Measurements from ENCODE around the gene ZNF32.
A peak's percentile ranks its signal among the peaks of the same experiment; 100 is the strongest.
"Not testable (repeated sequence)": the region's sequence is repeated elsewhere in the genome, so short reads cannot be mapped to it uniquely, and the experiment has no call there.

ZNF32 gene

DNA sequence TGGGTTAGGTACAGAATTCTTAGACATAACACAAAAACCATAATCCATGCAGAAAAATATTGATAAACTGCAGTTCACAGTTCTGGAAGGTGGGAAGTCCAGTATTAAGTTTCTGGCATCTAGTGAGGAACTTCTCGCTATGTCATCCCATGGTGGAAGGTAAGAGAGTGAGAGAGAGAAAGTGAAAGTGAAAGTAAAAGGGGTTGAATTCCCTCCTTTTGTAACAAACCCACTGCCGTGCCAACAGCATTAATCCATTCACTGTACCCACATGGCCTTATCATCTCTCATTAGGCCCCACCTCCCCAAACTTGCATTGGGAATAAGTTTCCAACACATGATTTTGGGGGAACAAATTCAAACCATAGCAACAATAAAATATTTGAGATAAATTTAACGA lies 25.3 kb downstream of the ZNF32 start:
- ATAC-seq, result peak; percentile 64 to 76

DNA sequence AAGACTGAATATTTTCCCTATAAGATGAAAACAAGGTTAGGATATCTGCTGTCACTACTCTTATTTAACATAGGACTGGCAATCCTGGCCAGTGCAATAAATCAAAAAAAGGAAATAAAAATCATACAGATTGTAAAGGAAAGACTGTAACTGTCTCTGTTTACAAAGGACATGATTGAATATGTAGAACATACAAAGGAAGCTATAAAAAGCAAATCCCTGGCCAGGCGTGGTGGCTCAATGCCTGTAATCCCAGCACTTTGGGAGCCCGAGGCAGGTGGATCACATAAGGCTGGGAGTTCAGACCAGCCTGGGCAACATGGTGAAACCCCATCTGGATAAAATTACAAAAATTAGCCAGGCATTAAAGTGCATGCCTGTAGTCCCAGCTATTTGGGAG lies 26.6 kb downstream of the ZNF32 start:
- ATAC-seq, result no peak

DNA sequence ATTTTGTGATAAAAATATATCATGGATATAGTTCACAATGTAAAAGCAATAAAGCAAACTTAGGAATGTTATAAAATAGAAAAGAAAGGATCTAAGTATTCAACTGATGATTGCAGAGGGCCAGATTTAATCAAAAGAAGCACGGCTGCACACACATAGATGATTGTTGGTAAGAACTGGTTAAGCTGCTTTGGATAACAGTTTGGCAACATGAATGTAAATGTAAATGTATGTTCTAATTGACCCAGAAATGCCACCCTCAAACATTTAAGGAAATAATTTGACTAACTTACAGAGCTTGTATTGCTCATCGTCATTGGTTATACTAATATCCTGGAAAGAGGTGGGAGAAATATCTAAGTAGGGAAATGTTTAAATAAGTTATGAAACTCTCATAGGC lies 29.3 kb downstream of the ZNF32 start:
- no peak for ATAC-seq

DNA sequence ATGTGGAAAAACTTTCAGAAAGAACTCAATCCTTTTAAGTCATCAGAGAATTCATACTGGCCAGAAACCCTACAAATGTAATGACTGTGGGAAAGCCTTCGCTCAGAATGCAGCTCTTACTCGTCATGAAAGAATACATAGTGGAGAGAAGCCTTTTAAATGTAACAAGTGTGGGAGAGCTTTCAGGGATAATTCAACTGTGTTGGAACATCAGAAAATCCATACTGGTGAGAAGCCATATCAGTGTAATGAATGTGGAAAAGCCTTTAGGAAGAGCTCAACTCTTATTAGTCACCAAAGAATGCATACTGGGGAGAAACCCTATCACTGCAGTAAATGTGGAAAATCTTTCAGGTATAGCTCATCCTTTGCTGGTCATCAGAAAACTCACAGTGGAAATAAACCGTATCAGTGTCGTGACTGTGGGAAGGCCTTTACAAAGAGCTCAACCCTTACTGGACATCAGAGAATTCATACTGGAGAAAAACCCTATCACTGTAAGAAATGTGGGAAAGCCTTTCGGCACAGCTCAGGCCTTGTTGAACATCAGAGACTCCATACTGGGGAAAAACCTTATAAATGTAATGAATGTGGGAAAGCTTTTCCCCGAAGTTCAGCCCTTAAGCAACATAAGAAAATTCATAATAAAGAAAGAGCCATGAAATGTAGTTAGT lies 31.8 kb downstream of the ZNF32 start:
- no peak for ATAC-seq

DNA sequence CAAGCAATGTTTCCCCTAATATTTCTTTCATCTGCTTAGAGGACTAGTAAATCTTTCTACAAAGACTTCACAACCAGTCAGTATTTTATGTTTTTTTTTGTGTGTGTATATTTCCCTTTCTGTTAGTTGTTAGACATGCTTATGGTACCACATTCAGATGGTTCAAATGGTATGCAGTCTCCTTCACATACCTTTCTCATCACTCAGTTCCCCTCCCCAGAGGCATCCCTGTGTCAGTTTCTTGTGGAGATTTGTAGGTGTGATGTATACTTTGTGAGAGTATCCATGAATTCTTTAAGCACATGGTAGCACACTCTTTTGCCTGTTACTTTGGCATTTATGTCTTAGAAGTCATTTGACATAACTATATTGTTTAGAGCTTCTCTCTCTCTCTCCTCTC lies 38.0 kb downstream of the ZNF32 start:
- no peak for ATAC-seq

DNA sequence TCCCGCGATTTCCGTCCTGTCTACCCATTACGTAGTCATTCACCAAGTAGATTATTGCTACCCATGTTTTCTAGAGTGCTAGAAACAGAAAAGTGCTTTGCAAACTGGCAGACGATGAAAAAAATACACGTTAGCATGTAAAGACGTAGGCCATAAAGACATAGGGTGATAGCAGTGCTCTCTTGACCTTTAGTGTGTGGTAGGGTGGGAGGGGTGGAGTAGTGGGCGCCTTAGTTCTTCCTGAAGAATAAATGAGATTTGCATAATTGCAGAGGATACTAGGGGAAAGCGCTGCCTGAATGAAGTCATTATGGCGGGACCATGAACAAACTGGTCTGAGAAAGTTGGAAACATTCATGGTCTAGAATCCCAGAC lies 41.5 kb downstream of the ZNF32 start:
- no peak for ATAC-seq

DNA sequence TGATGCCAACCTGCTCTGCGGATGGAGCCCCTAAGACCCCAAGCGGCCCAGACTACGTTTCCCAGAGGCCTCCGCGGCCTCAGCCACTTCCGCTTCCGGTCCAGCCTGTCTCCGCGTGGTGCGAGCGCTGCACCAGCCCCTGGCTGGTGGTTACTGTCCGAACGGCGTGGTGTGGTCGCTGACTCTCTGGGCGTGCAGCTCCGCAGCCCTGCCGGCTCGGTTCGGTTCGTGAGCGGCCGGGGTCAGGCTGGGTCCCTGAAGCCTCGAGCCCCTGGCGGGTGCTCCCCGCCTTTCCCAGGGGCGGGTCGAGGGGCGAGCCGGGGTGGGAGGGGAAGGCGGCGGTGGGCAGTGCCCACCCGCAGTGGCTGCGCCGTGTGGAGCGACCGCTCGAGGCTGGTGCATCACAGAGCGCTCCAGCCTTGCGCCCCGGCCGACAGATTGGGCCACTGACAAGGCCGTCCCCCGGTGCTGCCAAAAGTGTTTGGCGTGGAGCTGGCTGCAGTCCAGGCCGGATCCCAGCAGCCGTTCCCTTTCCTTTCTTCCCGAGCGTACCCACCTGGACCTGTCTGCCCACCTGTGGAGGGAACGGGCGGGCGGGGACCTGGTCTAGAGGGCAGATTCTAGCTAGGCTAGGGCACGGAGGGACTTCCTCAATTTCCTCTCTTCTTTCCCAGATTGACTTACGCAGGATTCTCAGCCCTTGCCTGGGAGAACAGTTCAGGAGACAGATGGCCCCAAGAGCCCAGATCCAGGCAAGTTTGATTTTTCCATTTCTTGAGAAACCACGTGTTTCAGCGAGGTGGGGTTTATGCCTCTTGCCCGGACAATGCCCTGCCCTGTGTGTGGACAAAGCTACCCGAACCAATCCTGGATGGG lies 42.1 kb downstream of the ZNF32 start, which contains the start of gene ZNF485:
Gene ZNF485 (plus strand): TSS at position 116 of the 876 bp plus-strand sequence. CDS start 613 bp downstream, at position 729.
- peak; percentile 92 to 93 for ATAC-seq

DNA sequence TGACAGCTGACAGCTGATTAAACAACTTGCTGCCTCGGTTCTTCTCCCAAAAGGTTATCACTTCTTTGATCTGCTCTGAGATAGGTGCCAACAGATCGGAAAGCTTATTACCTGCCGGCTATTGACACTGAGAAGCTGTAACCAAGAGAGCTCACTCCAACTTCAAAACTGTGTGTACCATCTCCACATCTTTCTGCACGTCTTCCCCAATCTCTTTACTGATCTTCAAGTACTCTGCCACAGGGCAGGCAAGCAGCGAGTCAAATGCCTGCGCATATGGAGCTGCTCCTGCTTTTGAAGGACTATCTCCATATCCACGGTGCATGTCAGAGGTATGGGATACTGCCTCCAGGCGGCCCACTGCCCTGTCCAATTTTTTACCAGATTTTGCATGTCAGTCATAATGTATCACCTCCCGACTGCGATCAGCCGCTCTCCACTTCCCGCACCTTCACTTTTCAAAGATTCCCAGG lies 42.8 kb downstream of the ZNF32 start:
- no peak for ATAC-seq

DNA sequence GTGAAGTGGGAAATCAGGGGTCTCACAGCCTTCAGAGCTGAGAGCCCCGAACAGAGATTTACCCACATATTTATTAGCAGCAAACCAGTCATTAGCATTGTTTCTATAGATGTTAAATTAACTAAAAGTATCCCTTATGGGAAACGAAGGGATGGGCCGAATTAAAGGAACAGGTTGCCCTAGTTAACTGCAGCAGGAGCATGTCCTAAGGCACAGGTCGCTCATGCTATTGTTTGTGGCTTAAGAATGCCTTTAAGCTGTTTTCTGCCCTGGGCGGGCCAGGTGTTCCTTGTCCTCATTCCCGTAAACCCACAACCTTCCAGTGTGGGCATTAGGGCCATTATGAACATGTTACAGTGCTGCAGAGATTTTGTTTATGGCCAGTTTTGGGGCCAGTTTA lies 47.1 kb downstream of the ZNF32 start:
- ATAC-seq, result not testable (repeated sequence)

DNA sequence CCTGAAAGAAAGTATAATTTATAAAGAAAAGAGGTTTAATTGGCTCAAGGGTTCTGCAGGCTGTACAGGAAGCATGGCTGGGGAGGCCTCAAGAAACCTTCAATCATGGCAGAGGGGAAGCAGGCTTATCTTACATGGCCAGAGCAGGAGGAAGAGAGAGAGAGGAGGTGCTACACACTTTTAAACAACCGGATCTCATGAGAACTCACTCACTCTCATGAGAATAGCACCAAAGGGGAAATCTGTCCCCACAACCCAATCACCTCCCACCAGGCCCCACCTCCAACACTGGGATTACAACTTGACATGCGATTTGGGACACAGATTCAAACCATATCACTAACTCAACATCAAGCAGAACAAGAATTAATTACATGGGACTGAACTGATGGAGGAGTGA lies 49.3 kb downstream of the ZNF32 start:
- no peak for ATAC-seq

DNA sequence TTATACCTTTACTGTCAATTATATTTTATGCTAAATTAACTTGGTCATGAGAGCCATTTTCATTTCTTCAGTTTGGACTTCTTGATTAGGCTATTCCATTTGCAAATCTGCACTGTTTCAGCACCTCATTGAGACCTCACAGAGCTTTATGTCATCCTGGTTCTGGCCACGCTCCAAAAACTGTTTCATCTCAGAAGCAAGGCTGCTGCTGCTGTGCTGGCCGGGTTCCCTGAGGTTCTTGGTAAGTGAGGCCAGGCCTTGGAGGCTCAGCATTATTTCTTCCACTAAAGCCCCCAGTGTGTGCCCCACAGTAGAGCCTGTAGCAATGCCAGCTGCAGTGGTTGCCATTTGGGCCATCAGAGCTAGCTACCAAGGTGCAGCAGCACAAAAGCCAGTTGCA lies 50.2 kb downstream of the ZNF32 start:
- ATAC-seq, result no peak

DNA sequence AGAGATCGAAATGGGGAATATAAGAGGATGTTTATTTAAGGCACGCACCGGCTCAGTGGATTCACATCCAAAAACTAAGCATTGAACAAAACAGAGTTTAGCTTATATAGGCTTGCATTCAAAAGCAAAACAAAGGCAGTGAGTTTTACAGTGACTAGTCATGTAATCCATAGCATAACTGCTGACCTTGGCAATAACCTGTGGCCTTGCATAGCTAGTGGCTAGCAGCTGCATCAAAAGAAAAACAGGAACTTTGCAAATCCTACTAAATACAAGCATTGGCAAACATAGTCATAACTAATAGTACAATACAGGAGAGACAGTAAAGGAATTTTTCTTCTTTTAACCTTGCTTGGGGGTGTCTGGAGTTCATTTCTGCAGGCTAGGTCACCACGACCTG lies 52.1 kb downstream of the ZNF32 start:
- ATAC-seq, result no peak

DNA sequence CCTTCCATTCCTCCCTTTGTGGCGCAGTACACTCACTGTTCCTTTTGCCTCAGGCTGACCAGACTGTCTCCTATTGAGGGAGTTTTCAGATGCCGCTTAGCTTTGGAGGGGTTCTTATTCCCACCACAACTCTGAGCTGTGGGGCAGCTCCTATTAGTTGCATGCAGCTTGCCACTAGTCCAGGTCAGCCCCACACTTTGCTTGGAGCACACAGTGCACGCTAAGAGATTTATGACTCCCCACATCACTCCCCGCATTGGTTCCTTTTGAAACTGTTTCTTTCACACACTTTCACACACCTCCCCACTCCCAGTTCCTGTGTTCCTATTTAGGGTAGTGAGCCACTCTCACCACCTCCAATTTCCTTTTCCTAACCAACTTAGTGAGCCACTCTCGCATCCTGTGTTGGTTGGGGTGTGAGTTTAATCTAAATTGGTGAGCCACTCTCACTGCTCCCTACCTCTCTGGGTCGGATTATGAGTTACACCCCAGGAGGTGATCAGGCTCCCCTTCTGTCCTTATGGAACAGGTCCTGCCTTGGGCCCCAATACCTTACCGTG lies 52.9 kb downstream of the ZNF32 start:
- ATAC-seq, result peak; percentile 40 to 49

DNA sequence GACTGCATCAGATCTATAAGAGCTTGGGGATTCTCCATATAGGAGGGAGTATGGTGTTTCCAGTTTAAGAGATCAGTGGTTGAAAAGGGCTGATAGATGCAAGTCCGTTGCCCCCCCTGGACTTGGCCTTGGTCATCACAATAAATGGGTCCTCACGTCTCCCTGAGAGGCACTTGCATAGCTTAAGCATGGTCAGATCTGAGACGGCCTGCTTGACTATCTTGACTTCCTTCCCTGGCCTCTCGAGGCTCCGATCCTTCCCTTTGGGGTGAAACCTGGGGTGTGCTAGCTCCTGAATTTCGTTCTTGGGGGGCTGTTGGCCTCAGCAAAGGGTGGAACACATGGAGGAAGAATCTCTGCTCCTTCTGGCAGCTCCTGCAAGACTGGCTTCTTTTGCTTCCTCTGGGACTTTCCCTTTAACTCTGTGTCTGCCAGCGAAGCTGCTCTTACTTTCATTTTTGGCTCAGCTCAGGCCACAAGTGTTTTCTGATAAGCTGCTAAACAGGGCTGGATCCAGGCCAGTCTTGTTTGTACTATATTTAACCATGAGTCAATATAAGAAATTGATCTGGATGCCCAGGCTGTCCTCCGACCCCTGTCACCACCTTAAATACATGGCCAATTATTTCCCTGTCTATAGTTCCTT lies 53.6 kb downstream of the ZNF32 start:
- peak; percentile 86 to 89 for ATAC-seq

All from activated CD4-positive, CD25-positive, alpha-beta regulatory T cell treated with anti-CD3 and anti-CD28 coated beads, Interleukin-2, amount 50 U/mL, for 24 hours (primary cell).